IMR-90 (cell line): ENCODE measurements around the gene ITGAL. TPM values are rescaled to one million over a fixed set of nuclear protein-coding genes. Genes with fewer than 3 reads are reported as not detected.

Source experiments
- ATAC-seq: fragments of 200-7000 bp; cut with Tn5 transposase; 2 replicates; pipeline ENCODE4 v1.9.1; 2020; ENCODE audit warnings: low read depth, mild to moderate bottlenecking, moderate library complexity
- BruUV-seq: library from RNA; stranded (reverse); fragments of 400-500 nt; replicated peaks from 2 replicates; lab custom pipeline; 2021; lab: Mats Ljungman, UMichigan
- CTCF ChIA-PET: fragments of 300-600 bp; formaldehyde crosslinking; extraction: SDS; loops from one replicate; lab custom pipeline; 2021; ENCODE audit warnings: antibody characterized with exemption; lab: Yijun Ruan, JAX
- POLR2A ChIA-PET: fragments of 300-600 bp; sonication (Branson Sonifier 250); formaldehyde crosslinking; loops from one replicate; lab custom pipeline; 2022; ENCODE audit warnings: antibody characterized with exemption; ENCODE audit not compliant: unreplicated experiment; lab: Charles Lee
- DNase-seq: peaks from one replicate; pipeline ENCODE4 v3.0.0; 2013
- H2AFZ ChIP-seq: replicated peaks from 2 replicates; pipeline ENCODE3; 2013; ENCODE audit warnings: low read length, mild to moderate bottlenecking; ENCODE audit not compliant: poor library complexity
- H2AK5ac ChIP-seq: 2 replicates; pipeline ENCODE4 v1.6.1; 2013; ENCODE audit warnings: low read depth, low read length, inconsistent platforms
- H2AK9ac ChIP-seq: replicated peaks from 2 replicates; pipeline ENCODE3; 2013; ENCODE audit warnings: mild to moderate bottlenecking, low read depth, low read length, moderate library complexity; ENCODE audit not compliant: poor library complexity
- H2BK120ac ChIP-seq: 2 replicates; pipeline ENCODE4 v1.6.1; 2013; ENCODE audit warnings: low read depth, low read length, inconsistent platforms
- H2BK15ac ChIP-seq: 3 replicates; pipeline ENCODE4 v1.6.1; 2013; ENCODE audit warnings: low read depth, low read length, inconsistent platforms
- H2BK20ac ChIP-seq: 2 replicates; pipeline ENCODE4 v1.6.1; 2013; ENCODE audit warnings: low read depth, mild to moderate bottlenecking, inconsistent platforms, low read length, moderate library complexity
- H2BK5ac ChIP-seq: 2 replicates; pipeline ENCODE4 v1.6.1; 2013; ENCODE audit warnings: mild to moderate bottlenecking, low read depth, low read length, inconsistent platforms; ENCODE audit not compliant: poor library complexity, severe bottlenecking
- H3K14ac ChIP-seq: replicated peaks from 2 replicates; pipeline ENCODE4 v1.6.1; 2013; ENCODE audit warnings: low read depth, low read length, inconsistent platforms
- H3K18ac ChIP-seq: 2 replicates; pipeline ENCODE4 v1.6.1; 2013; ENCODE audit warnings: low read depth, low read length, control low read depth
- H3K23ac ChIP-seq: 2 replicates; pipeline ENCODE4 v1.6.1; 2013; ENCODE audit warnings: low read depth, low read length, inconsistent platforms
- H3K27ac ChIP-seq: 2 replicates; pipeline ENCODE4 v1.5.1; 2013; ENCODE audit warnings: mild to moderate bottlenecking, control low read depth, low read length; ENCODE audit not compliant: insufficient read depth
- H3K27me3 ChIP-seq: 2 replicates; pipeline ENCODE4 v1.6.1; 2013; ENCODE audit warnings: low read length; ENCODE audit not compliant: control insufficient read depth, insufficient read depth
- H3K36me3 ChIP-seq: 2 replicates; pipeline ENCODE4 v1.6.1; 2013; ENCODE audit warnings: low read length, mixed read lengths; ENCODE audit not compliant: control insufficient read depth, insufficient read depth
- H3K4ac ChIP-seq: 2 replicates; pipeline ENCODE4 v1.6.1; 2013; ENCODE audit warnings: low read depth, low read length, inconsistent platforms
- H3K4me1 ChIP-seq: 2 replicates; pipeline ENCODE4 v1.6.1; 2013; ENCODE audit warnings: low read length, mixed read lengths; ENCODE audit not compliant: control insufficient read depth, insufficient read depth
- H3K4me2 ChIP-seq: 2 replicates; pipeline ENCODE4 v1.6.1; 2013; ENCODE audit warnings: low read depth, mild to moderate bottlenecking, control low read depth, low read length, moderate library complexity
- H3K4me3 ChIP-seq: 2 replicates; pipeline ENCODE4 v1.5.1; 2013; ENCODE audit warnings: low read depth, mild to moderate bottlenecking, control low read depth, low read length, moderate library complexity; ENCODE audit not compliant: insufficient read depth
- H3K56ac ChIP-seq: 2 replicates; pipeline ENCODE4 v1.6.1; 2013; ENCODE audit warnings: low read length, inconsistent platforms; ENCODE audit not compliant: insufficient read depth; ENCODE audit errors: extremely low read depth
- H3K79me1 ChIP-seq, 2 experiments: 2 replicates each; pipeline ENCODE4 v1.6.1; 2013; ENCODE audit warnings: low read length in 2 of 2, inconsistent platforms in 1 of 2, low read depth in 1 of 2
- H3K9ac ChIP-seq: 2 replicates; pipeline ENCODE4 v1.6.1; 2013; ENCODE audit warnings: low read depth, low read length, control low read depth
- H3K9me1 ChIP-seq: 2 replicates; pipeline ENCODE4 v1.6.1; 2013; ENCODE audit warnings: low read length, inconsistent platforms; ENCODE audit not compliant: insufficient read depth
- H3K9me3 ChIP-seq: 2 replicates; pipeline ENCODE4 v1.6.1; 2013; ENCODE audit warnings: low read length; ENCODE audit not compliant: control insufficient read depth, insufficient read depth
- H4K20me1 ChIP-seq: 2 replicates; pipeline ENCODE4 v1.6.1; 2013; ENCODE audit warnings: low read length, inconsistent platforms; ENCODE audit not compliant: insufficient read depth
- H4K5ac ChIP-seq: 2 replicates; pipeline ENCODE4 v1.6.1; 2013; ENCODE audit warnings: mild to moderate bottlenecking, low read depth, low read length, control low read depth
- H4K8ac ChIP-seq, 2 experiments: 2 replicates each; pipeline ENCODE4 v1.6.1; 2013; ENCODE audit warnings: low read depth in 2 of 2, low read length in 2 of 2, control low read depth in 1 of 2, inconsistent platforms in 1 of 2
- H4K91ac ChIP-seq: 2 replicates; pipeline ENCODE4 v1.6.1; 2013; ENCODE audit warnings: low read depth, low read length, inconsistent platforms; ENCODE audit not compliant: insufficient read depth
- BHLHE40 ChIP-seq: fragments of 150-350 bp; IDR thresholded peaks from 2 replicates; pipeline ENCODE4 v1.6.1; 2016; ENCODE audit warnings: mild to moderate bottlenecking, low read depth, low read length
- CEBPB ChIP-seq: IDR thresholded peaks from 2 replicates; pipeline ENCODE4 v1.6.1; 2012; ENCODE audit warnings: low read depth, low read length, improper control_type of control experiment
- FOS ChIP-seq: fragments of 150-350 bp; IDR thresholded peaks from 2 replicates; pipeline ENCODE4 v1.6.1; 2016; ENCODE audit warnings: low read depth, low read length
- MAFK ChIP-seq: IDR thresholded peaks from 2 replicates; pipeline ENCODE4 v1.6.1; 2012; ENCODE audit warnings: low read depth, low read length, improper control_type of control experiment
- MAZ ChIP-seq: IDR thresholded peaks from 2 replicates; pipeline ENCODE4 v1.6.1; 2012; ENCODE audit warnings: low read depth, mild to moderate bottlenecking, low read length, improper control_type of control experiment, moderate library complexity, borderline replicate concordance
- NFE2L2 ChIP-seq: fragments of 150-350 bp; IDR thresholded peaks from 2 replicates; pipeline ENCODE4 v1.6.1; 2016; ENCODE audit warnings: low read depth, mild to moderate bottlenecking, low read length
- RAD21 ChIP-seq: IDR thresholded peaks from 2 replicates; pipeline ENCODE4 v1.6.1; 2012; ENCODE audit warnings: low read length, improper control_type of control experiment
- SMC3 ChIP-seq: fragments of 150-350 bp; IDR thresholded peaks from 2 replicates; pipeline ENCODE4 v1.6.1; 2016; ENCODE audit warnings: low read depth, mild to moderate bottlenecking, antibody characterized with exemption, low read length, moderate library complexity
- whole genome bisulfite sequencing, 2 experiments: methylation state at CpG; one replicate each; pipeline versions ENCODE4 v1.1.5 to v1.1.7; 2013; ENCODE audit warnings: missing lambda C conversion rate in 2 of 2; ENCODE audit not compliant: insufficient read length in 1 of 2; ENCODE audit errors: extremely low coverage in 2 of 2; 5-methylcytosine and 5-hydroxymethylcytosine counted together
- dilution Hi-C: fragments of 300-500 bp; cut with HindIII; formaldehyde crosslinking; loops from one replicate; pipeline ENCODE4 v1.14.3; 2018; ENCODE audit warnings: low sequenced_read_pairs; ENCODE audit not compliant: unreplicated experiment
- in situ Hi-C: fragments of 300-500 bp; cut with MboI; formaldehyde crosslinking; loops from 3 replicates; pipeline ENCODE4 v1.14.3; 2019; ENCODE audit warnings: low sequenced_read_pairs, inconsistent platforms, mixed read lengths
- intact Hi-C: fragments of 100-400 bp; cut with micrococcal nuclease; formaldehyde crosslinking; loops from 2 replicates; pipeline ENCODE4 v1.10.0; 2022
- polyA plus RNA-seq, 3 experiments: library from polyadenylated mRNA; depleted of rRNA; stranded (reverse); fragments of >200 nt; gene quantifications; 2 replicates each; pipeline ENCODE4 v1.2.3, GENCODE V29; 2012; ENCODE audit warnings: low replicate concordance in 1 of 3
- total RNA-seq: library from RNA; depleted of rRNA; stranded (reverse); fragments of >200 nt; gene quantifications from 2 replicates; pipeline ENCODE4 v1.2.3, GENCODE V29; 2012

The ITGAL gene
- total and polyA plus RNA-seq, 2 of the 4 experiments (the other 2 are of a cell fraction), result not detected

GRCh38 chr16:30533748-30534367 is 61.3 kb downstream of the ITGAL start:
- BruUV-seq, result no TSS peak
- Histone ChIP-seq H3K4ac (peak overlapping the region; percentile 95), H3K79me1 (peaks cover 6 to 31% of the 10 kb centered on the region in 2 experiments), H4K8ac (peak overlapping the region; percentile 99 to 100), H2BK5ac (peak overlapping the region; percentile 74), H3K4me1 (peaks cover 8% of the 10 kb centered on the region), H3K27ac (peak overlapping the region; percentile 47), H3K56ac (no peak overlapping the region), H3K4me2 (peak overlapping the region; percentile 59), H2BK15ac (no peak overlapping the region), H3K9me1 (peaks cover 10% of the 10 kb centered on the region; the same call in 1 of the 2 replicates), H3K18ac (peak overlapping the region; percentile 7; the same call in 1 of the 2 replicates), H3K9me3 (no peaks in the 10 kb centered on the region), H2AFZ (peak overlapping the region; percentile 99), H2BK20ac (no peak overlapping the region), H4K5ac (peak overlapping the region; percentile 88), H3K23ac (no peak overlapping the region), H2AK9ac (peak overlapping the region; percentile 96), H3K4me3 (peak overlapping the region; percentile 68), H3K14ac (peak overlapping the region; percentile 90; the same call in 1 of the 2 replicates), H3K9ac (peak overlapping the region; percentile 60), H2AK5ac (peak overlapping the region; percentile 3; the same call in 1 of the 2 replicates), H3K36me3 (peaks cover 5% of the 10 kb centered on the region; the same call in 1 of the 2 replicates), H4K20me1 (no peaks in the 10 kb centered on the region), H3K27me3 (no peaks in the 10 kb centered on the region), H4K91ac (peak overlapping the region; percentile 89), H2BK120ac (no peak overlapping the region)
- in situ Hi-C loops (no loop called here), intact Hi-C loops (loop anchor here (2.0 kb wide), 1 partner anchor 51 kb away; the partner anchor contains the start of gene ZNF785), dilution Hi-C loops (no loop called here)
- ChIA-PET POLR2A (no interaction called here), CTCF (interaction anchor here (0.6 kb wide), 1 partner anchor 566 kb away, joined by 3 read pairs; no protein-coding TSS in a partner anchor)
- ATAC-seq (peak; percentile 10), DNase-seq (no peak)
- TF ChIP-seq BHLHE40 (no peak), NFE2L2 (no peak), CEBPB (no peak), MAZ (no peak), SMC3 (no peak), MAFK (no peak), RAD21 (no peak), FOS (no peak)
- WGBS, 2 experiments, result 82% methylated on average over 5 of the region's 29 CpGs; no CpG with 5 or more reads in 1 of the 2 experiments
